ENCODE measurements around the gene ARHGAP44.

The ARHGAP44 gene

DNA sequence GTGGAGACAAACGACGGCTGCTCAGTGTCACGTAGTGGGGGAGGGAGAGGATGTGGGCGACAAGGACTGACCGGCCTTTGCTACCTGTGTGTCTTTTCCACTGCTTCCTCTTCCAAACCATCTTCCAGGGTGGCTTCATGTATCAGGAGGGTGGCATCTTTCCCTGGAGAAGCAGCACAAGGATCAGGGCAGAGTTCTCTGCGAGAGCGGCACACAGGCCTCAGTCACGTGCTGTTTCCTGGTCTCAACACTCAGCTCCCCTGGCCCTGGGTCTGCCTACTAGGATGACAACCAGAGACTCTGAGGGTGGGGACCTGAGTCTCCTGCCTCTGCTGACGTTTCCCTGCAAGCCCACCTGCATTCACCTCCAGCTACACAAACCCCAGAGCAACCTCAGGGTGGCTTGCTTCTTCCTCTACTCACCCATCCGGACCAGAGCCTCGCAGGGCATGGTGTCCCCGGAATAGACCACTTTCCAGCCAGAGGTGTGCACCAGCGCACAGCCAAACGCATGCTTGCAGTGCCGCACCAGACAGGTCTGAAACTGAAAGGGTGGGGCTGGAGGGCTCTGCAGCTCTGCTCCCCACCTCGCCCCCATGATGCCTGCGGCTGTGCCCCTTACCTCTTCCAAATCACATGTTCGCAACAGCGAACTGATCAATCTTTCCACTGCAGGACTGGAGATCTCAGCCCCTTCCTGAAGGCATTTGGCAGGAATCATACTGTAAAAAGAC lies 205.2 kb downstream of the ARHGAP44 start:
- DNase-seq (ENCODE audit: low spot score): no peak

DNA sequence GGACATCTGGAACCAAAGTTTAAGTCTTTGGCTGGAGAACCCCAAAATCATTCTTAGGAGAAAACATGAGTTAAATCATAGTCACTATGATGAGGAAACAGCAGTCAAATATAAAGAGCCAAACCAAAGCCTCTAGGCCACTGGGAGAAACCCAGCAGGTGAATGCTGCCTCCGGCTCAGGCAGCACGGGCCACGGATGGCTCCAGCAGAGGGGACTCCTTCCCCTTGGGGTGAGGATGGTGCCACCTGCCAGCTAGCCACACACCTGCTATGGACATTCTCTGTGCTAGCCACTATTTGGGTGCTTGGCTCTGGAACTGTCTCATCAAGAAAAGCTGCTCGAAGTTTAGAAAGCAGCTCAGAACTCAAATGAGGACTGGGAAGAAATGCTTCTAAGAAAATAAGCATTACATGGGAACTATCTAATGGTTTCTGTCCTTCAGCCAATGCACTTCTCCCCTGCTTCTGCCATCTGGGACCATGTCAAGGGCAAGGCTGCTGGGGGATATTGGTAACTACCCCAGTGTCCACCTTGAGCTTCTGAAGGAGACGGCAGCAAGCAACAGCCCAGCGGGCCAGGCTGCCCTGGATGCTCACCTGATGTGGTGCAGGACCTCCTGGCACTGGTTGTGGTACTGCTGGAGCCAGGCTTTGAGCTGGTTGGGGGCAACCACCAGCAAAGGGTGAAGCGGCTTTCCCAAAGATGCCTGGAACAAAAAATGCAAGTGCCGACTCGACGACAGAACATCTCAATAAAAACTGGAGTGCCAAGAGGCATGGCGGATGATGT lies 206.0 kb downstream of the ARHGAP44 start:
- no peak for DNase-seq (ENCODE audit: low spot score)

DNA sequence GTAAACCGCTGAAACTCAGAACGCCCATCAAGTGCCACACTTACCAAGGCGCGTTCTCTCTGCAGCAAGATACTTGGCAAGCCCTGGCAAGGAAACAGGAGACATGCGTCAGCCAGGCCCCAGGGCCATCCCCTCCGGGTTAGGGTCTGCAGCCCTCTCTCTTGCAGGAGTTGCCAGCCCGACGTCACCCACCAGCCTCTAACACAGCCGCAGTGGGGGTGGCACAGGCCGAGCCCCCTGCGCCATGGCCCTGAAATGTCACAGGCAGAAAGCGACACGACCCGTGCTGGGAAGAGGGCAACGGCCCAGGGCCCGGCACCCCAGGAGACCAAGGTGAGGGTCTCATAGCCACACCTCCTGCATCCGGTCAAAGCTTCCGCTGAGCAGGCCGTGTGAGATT lies 206.6 kb downstream of the ARHGAP44 start:
- DNase-seq (ENCODE audit: low spot score): no peak

- no peak for DNase-seq (ENCODE audit: low spot score)
Observed at GRCh38 chr17:12996357-12996756, 207.1 kb downstream of the ARHGAP44 start.

DNA sequence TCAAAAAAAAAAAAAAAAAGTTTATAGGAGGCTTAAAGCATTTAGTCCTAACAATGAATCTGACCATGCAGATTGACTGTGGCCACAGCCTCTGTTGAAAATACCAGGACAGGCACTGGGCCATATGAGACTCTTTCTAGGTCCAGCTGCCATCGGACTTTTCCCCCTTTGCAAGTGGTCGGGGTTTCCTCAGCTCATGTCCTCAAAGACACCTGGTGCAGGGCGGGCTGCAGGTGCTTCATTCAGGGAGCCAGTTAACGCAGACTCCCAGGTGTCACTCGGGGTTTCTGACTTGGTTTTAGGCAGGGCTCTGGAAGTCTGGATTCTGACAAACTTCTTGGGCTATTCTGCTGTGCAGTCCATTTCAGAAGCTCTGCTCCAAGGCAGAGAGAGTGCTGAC lies 207.6 kb downstream of the ARHGAP44 start:
- DNase-seq (ENCODE audit: low spot score): no peak

GRCh38 chr17:12998461-12998860 lies 209.2 kb downstream of the ARHGAP44 start:
- no peak for DNase-seq (ENCODE audit: low spot score)

- DNase-seq (ENCODE audit: low spot score): no peak
Observed at GRCh38 chr17:12998874-12999273, 209.6 kb downstream of the ARHGAP44 start.

DNA sequence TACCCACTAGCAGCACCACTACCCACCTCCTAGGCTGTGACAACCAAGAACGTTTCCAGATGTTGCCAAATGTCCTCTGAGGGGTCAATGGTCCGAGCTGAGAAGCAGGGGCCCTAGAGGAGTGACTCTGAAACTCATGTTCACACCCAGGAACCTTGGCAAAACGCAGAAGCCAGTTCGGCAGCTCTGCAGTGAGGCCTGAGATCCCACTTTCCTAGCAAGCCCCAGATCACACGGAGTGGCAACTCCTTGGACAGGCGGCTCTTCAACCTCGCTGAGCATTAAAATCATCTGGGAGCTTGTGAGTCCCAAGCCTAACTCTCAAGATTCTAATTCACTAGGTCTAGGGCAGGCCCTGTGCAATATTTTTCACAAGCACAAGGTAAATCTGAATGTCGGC lies 211.3 kb downstream of the ARHGAP44 start:
- no peak for DNase-seq (ENCODE audit: low spot score)

DNA sequence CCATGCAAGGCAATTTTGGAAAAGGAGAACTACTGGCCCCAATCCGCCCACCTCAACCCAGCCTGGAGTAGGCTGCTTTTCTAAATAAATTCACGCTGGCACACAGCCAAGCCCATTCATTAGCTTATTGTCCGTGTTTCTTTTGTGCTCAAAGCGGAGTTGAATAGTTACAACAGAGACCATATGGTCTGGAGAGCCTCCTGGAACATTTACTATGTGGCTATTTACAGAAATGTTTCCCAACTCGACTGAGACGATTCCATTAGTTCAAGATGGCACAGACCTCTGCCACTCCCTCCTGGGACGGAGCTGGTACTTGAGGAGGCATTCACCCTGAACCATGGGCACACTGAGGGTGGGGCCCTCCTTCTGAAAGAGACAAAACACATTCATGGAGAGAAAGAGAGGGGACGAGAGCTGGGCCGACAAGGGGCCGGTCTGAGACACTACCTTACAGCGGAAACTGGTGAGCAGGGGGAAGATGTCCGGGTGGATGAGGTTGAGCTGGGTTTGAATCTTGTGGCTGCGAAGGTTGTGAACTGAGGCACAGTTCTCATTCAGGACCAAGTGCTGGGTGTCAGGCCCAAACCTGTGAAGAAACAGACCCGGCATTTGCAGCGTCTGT lies 212.8 kb downstream of the ARHGAP44 start:
- DNase-seq (ENCODE audit: low spot score): no peak

DNA sequence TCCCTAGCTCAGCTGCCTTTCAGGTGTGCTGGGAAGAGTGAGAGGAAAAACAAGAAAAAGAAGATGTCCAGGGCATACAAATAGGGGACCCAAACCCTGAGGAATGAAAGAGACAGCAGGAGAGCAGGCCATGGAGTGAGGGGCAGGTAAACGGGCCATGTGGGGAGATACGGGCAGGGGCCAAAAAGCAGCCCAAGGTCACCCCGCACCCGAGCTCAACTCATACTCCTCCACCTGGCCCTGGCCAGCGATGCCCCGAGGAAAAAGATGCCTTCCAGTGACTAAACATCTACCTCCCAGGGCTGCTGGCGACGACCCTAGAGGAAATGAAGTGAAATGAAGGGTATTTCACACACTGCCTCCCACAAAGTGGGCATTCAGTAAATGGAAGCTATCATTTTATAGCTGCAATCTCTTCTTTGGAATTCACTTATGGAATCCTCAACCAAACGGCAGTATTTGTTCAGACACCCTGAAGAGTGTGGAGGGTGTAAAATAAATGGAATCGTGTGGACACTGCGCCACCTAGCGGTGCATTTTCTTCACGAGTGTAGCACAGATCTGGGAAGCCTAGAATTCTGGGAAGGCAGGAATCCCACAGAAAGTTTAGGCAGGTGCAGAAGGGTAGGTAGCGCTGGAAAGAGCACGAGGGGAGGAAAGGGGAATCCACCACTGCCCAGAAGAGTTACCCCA lies 213.6 kb downstream of the ARHGAP44 start:
- peak; percentile 25 for DNase-seq (ENCODE audit: low spot score)

- DNase-seq (ENCODE audit: low spot score): no peak
Observed at GRCh38 chr17:13003454-13003851, 214.2 kb downstream of the ARHGAP44 start.

- no peak for DNase-seq (ENCODE audit: low spot score)
Observed at GRCh38 chr17:13003927-13004326, 214.6 kb downstream of the ARHGAP44 start.

- no peak for DNase-seq (ENCODE audit: low spot score)
Observed at GRCh38 chr17:13004336-13004735, 215.0 kb downstream of the ARHGAP44 start.

DNA sequence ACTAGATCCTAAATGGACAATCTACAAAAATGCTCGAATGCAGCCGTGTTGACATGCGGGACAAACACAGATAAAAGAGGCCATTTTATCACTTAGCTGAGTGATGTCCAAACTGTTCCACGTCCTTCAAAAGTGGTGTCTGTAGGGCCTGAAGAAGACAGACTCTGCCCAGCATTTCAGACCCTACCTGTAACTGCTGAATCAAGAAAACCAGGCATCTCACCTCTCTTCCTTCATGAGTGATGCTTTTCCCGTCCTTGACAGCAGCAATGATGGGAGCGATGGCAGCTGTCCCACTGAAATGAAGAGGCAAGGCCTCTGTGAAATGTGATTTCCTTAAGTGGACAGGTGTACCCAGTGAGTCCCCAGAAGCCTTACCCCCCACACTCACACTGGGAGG lies 216.2 kb downstream of the ARHGAP44 start:
- no peak for DNase-seq (ENCODE audit: low spot score)

- DNase-seq (ENCODE audit: low spot score): no peak
Observed at GRCh38 chr17:13008461-13008860, 219.2 kb downstream of the ARHGAP44 start.

DNA sequence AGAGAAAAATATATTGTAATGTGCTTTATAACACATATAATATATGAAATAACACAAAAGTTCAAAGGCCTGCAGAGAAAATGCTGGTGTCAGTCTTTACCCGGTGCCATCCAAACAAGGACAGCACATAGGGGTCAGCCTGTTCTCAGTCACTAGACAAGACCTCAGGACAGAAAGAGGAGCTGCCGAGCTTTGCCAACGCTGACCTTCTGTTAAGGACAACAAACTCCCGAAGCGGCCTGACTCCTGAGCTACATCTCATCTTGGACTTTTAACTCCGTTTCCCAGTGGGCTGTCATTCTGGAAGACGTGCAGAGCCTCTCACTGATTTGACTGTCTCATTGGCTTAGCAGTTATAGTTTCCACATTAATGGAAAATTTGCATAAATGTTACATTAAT lies 221.7 kb downstream of the ARHGAP44 start:
- no peak for DNase-seq (ENCODE audit: low spot score)

GRCh38 chr17:13014801-13015200 lies 225.5 kb downstream of the ARHGAP44 start:
- DNase-seq (ENCODE audit: low spot score): no peak

GRCh38 chr17:13016881-13017654 lies 227.8 kb downstream of the ARHGAP44 start:
- no peak for DNase-seq (ENCODE audit: low spot score)

DNA sequence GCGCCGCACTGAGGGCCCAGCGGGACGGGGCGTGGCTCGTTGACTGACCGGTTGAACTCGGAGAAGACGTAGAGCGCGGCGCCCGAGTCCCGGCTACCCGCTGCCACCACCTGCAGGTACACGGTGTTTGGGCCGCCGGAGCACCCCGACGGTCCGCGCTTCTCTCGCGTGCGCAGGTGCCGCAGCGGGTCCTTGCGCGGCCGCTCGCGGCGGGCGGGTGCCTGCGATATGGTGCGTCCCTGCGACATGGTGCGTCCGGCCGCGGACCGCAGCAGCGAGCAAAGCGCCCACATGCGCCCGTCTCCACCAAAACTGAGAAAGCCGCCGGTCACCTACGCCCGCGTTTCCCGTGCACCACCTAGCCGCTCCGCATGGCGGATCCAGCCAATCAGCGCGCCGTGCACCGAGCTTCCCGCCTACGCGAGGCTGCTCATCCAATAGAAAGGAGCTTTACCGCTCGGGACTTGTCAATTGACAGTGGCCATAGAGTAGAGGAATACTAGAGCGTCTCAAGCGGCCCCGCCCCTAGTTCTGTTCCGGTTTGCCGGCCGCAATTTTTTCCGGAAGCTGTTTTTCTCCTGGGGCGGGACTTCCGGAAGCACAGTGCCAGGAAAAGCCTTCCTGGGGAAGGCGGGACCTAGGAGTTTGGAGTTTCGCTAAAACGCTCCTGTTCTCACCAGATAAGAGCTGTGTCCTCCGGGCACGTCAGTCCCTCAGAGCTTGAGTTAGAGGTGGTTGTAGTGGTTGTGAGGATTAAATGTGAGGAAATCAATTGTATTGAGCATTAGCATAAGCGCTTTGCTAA lies 228.6 kb downstream of the ARHGAP44 start, which contains the start of gene ELAC2:
Gene ELAC2, minus strand, starts transcription at position 373 of the 805 bp plus-strand sequence. Its CDS starts 80 bp downstream, at position 293.
- peak; percentile 97 for DNase-seq (ENCODE audit: low spot score)

- no peak for DNase-seq (ENCODE audit: low spot score)
Observed at GRCh38 chr17:13024016-13024415, 234.7 kb downstream of the ARHGAP44 start.

Measured in CD4-positive, alpha-beta T cell treated with Interleukin-6 at 100 ng/mL for 8 hours (primary cell).